UCSD-AML1 (cell line): ENCODE measurements around the gene RIPOR3.
"Not testable (repeated sequence)": the region's sequence is repeated elsewhere in the genome, so short reads cannot be mapped to it uniquely, and the experiment has no call there.

Experiments used
- DNase-seq: peaks from one replicate; lab custom pipeline; 2025; ENCODE audit not compliant: unreplicated experiment; lab: John Stamatoyannopoulos, UW

The RIPOR3 gene

DNA sequence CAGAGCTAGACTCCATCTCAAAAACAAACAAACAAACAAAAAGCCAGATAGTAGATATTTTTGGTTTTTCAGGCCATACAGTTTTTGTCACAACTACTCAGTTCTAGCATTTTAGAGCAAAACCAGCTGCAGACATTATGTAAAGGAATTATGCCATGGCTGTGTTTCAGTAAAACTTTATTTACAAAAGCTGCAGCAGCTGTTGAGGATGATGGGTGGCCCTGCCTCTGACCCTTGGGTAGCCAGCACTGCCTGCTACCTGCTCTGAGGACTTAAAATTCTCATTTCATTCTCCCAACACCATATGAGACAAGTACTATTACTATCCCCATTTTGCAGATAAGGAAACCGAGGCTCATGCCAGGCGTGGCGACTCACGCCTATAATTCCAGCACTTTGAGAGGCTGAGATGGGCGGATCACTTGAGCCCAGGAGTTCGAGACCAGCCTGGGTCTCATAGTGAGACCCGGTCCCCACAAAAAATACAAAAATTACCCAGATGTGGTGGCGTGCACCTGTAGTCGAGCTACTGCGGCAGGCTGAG lies 56.3 kb downstream of the RIPOR3 start:
- no peak for DNase-seq

DNA sequence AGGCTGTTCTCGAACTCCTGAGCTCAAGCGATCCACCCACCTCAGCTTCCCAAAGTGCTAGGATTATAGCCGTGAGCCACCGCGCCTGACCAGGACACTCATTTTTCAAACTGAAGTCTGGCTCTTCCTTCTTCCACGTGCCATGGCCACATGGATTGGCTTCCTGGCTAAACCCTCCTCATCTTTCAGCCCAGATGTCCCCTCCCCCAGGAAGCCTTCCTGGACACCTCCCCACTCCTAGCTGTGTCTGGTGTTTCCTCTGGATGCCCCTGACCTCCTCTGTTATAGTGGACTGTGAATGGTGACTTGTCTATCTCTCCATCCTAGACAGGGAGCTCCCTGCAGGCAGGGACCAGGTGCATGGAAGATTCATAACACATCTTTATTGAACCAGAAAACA lies 57.2 kb downstream of the RIPOR3 start:
- DNase-seq, result no peak

DNA sequence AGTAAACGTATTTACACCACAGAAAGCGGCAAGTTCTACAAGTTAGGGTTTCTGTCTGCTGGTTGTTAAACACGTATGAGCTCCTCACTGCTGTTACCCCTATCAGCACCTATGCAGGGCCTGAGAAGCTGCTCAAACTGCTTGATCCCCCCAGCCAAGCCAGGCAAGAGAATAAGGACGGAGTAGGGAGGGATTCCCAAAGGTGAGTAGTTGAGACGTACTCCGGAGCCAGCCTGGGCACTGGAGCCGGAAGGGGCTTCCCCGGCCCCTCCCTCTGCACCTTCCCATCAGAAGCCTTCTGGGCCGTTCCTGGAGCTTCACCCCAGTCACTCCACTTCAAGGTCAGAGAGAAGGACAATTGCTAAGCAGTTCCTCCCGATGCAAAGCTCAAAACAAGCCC lies 58.0 kb downstream of the RIPOR3 start:
- no peak for DNase-seq

DNA sequence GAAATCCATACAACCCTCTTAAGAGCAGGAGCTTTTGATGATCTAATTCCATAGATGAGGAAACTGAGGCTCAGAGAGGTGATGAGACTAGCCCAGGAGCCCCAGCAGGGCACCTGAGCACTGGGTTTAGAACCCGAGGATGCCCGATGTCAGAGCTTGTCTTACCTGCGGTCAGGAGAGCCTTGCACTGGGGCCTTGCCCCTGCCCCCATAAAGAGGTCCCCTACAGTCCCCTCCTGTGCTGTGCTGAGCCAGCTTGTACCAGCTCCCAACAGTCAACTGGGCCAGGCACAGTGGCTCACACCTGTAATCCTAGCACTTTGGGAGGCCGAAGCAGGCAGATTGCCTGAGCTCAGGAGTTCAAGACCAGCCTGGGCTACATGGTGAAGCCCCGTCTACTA lies 58.6 kb downstream of the RIPOR3 start:
- DNase-seq, result no peak

DNA sequence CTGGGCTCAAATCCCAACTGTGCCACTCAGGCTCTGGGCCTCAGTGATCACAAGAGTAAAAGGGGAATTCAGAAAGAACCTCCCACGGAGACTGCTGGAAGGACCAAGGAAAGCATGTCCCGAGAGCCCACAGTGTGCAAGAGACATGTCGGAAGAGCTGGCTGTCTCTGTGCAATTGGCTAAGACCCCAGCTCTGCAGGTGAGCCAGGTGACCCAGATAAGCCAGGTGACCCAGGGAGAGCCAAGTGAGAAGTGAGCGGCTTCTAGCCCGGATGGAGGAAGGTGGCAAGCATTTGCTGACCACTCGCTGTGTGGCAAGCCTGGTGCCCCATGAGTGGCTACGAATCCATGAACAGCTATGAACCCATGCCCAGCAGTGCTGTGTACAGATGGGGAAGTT lies 59.1 kb downstream of the RIPOR3 start:
- DNase-seq, result no peak

DNA sequence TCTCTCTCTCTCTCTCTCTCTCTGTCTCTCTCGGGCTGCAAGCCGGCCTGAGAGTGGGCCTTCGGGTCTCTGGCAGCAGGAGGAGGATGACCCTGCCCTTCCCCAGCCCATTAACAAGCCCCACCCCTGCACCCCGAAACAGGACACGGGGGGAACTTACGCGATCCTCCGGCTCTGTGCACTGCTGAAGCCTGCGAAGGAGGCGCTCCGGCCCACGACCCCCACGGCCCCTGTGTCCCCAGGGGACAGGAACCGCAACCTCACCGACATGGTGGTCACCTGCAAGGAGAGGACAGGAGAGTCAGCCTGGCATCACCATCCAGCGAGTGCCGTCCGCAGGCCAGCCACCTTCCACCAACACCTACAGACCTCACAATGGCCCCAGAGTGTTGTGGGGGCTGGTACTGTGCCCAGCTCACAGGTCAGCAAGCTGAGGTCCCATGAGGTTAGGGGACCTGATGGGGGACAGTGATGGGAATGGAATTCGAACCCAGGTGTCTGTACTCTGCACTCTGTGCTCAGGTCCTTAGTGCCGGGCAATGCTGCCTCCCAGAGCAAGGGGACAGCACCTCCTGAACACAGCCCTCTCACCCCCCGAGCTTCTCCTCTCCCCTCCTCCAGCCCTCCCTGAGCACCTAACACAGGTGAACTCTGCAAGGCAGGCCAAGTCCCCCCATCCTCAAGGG lies 60.6 kb downstream of the RIPOR3 start:
- no peak for DNase-seq

DNA sequence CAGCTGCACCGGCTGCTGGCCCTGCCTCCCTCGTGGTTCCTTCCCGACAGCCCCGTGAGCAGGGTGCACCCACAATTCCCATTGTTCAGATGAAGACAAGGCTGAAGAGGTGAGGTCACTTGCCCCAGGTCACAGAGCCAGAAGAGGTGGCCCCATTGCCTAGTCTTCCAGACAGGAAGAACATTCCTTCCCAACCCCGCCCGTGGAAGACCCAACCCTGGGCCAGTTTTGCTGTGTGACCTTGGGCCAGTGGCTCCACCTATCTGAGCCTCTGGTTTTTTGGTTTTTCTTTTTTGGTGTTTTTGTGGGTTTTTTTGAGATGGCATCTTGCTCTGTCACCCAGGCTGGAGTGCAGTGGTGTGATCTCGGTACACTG lies 61.7 kb downstream of the RIPOR3 start:
- no peak for DNase-seq

DNA sequence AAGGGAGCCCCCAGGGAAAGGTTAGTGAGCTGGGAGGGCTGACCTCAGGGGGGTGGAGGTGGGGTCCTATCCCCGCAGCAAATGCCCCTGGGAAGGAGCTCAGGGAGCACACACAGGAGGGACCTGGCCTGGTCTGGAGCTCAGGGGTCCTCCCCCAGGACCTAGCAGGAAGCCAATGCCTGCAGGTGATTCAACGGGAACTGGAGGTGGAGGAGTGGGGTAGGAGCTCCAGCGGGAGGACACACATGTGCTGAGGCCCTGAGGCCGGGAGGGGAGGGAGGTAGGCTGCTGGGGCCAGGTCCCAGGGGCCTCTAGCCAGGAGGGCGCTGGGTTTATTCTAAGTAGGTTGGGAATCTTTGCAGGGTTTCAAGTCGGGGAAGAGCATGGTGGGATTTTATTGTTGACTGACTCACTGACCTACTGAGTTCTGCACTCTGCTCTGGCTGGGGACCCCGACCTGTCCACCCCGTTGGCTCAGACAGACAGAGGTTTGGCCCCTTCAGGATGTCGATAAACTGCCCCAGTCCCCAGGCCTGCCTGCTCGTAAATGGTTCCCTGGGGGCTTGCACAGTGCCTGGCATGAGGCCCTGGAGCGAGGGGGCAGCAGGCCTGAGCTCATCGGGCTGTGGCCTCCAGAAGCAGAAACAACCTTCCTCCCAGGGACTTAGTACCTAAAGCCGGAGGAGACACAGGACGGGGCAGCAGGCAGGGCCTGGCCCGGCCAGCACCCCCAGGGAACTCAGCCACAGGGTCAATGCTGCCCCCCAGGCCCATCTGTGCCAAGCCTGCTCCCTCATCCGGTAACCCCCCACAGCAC lies 62.3 kb downstream of the RIPOR3 start:
- DNase-seq, result no peak

DNA sequence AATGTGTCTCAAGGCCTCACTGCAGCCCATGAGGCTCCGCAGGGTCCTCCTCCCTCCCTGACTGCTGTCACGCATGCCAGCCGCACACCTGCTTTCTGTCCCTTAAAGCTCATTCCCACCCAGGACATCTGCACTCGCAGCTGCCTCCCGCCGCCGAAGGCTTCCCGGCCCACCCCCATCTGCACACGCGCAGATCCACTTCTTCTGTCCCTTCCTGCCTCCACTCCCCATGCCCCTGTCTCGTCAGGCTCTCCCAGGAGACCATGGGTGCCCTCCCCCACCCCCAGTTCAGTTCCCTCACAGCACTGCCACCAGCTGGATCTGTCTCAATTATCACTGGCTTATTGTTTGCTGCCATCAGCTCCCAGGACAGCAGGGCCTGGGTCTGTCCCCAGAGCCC lies 63.0 kb downstream of the RIPOR3 start:
- DNase-seq, result no peak

DNA sequence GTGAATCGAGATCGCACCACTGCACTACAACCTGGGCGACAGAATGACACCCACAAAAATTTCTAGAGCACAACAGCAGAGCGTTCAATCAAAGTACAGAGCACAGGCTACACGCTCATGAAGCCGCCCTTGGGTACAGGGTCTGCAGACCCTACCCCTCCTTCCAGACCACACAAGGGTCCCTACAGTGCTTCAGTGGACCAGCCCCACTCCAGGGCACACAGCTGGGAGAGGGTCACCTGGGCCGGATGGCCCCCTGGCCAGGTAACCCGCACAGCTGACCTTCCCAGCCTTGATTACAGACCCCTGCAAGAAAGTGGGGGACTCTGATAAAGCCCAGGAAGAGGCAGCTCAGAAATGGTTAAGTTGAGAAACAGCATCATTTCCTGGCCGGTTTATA lies 63.6 kb downstream of the RIPOR3 start:
- DNase-seq, result no peak

DNA sequence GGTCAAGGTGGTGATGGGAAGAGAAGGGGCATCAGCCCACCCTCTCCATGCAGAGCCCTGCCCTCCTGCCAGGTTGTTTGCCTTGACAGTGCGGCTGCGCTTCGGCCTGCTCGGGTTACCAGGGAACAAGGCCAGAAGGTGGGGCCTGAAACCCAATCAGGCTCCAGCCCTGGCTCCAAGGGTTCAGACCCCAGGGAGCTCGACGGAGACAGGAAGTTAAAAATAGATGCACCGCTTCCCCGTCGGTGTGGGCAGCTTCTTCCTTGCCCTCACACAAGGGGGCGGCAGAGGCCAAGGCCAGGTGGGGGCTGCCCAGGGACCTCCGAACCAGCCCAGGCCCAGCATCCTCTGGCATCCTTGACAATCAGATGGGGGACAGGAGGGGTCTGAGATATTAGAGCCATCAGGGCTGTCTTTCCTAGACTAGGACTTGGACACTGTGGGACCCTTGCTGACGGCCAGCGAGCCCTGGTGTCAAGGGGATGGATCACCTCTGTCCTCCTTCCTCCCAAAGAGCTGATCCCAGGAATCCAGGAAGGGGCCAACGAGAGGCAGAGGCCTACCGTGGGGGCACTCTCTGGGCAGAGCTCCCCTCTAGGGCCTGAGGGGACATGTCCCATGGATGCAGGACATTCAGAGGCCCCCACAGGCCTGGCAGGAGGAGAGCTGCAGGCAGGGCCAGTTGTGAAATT lies 65.2 kb downstream of the RIPOR3 start:
- DNase-seq, result peak; percentile 54

DNA sequence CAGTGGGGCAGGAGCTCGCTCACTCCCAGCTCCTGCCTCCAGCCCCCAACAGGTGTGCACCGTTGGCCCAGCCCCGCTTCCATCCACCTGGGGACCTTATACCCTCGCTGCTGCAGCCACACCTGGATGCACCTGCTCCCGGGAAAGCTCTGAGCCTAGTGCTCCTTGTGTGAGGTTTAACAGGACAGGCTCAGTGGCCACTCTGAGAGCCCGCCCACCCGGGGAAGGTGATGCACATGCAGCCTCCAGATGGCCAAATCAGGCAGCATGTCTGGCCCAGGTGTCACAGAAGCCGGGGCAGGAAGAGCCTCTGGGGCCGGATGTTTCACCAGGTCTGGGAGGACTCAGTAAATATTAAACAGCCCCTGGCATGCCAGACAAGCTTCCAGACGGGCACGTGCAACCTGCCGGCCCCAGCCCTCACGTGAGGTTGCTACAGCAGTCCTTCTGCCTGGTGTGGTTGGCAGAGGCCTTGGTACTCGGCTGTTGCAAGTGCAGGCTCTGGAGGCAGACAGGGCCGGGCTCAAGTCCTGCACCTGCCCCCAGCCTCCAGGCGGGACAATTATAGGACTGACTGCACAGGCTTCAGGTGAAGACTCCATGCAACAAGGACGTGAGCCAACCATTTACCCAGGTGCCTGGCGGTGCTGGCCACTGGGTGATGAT lies 66.9 kb downstream of the RIPOR3 start:
- no peak for DNase-seq

DNA sequence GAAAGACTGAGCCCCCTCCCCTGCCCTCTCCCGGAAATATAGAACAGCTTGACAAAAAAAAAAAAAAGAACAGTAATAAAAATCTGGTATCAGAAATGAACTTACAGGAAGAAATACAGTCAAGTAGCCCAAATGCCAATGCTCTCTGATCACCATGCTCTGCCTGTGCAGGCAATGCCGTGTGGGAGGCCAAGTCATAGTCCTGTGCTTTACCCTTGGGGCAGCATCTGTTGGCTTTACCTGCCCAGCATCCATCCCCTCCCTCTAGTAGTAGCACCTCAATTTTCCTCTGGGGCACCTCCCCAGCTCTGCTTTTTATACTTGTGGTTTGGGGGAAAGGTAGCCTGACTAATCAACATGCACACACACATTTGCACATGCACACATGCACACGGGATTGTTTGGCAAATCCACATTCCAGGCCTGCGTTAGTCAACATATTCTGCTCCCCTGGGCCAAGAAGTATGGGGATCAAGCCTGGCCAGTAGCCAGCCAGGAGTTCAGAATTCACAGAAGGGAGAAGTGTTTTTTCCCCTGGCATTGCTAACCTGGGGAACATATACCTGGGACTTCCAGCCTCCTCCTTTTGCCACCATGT lies 70.2 kb downstream of the RIPOR3 start:
- DNase-seq, result no peak

DNA sequence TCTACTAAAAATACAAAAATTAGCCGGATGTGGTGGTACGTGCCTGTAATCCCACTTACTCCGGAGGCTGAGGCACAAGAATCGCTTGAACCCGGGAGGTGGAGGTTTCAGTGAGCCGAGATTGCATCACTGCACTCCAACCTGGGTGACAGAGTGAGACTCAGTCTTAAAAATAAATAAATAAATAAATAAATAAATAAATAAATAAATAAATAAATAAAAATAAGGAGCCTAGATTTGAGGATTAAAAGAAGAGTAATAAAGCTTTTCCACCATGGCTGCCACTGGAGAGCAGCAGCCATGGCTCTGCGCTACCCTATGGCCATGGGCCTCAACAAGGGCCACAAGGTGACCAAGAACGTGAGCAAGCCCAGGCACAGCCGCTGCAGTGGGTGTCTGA lies 70.9 kb downstream of the RIPOR3 start:
- DNase-seq, result not testable (repeated sequence)

DNA sequence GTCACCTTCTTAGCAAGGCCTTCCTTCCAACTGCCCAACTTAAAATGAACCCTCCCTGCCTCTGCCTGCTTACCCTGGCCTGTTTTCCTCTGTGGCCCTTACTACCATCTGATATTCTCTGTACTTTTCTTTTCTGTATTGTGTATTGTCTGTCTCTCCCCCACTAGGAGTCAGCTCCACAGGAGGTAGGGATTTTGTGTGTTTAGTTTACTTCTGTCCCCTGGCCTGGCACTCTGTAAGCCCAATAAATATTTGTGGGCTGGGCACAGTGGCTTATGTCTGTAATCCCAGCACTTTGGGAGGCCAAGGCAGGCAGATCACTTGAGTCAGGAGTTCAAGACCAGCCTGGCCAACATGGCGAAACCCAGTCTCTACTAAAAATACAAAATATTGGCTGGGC lies 72.8 kb downstream of the RIPOR3 start:
- DNase-seq, result no peak

DNA sequence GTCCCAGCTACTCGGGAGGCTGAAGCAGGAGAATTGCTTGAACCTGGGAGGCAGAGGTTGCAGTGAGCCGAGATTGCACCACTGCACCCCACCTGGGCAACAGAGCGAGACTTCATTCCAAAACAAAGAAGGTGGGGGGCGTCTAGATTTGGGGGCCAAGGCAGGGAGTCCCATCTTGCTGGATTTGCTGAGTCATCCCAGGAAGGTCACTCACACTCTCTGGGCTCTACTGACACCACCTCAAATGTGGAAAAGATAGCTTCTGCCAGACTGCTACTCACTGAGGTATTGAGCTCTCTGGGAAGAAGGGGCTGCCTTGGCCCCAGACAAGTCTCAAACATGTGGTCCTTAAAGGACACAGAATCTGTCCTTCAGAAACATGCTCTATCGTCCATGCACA lies 74.3 kb downstream of the RIPOR3 start:
- no peak for DNase-seq

DNA sequence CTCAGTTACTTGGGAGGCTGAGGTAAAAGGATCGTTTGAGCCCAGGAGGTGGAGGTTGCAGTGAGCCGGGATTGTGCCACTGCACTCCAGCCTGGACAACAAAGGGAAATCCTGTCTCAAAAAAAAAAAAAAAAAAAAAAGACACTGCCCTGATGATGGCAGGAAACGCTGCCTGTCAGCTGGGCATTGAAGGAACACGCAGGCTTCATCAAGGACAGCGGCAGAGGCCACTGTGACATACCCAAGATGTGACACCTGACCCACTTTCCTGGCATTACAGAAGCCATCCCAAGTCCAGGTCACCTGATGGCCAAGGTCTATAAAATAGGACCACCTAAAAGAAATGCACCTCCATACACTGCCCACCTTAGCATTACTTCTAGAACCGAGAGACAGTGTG lies 75.9 kb downstream of the RIPOR3 start:
- no peak for DNase-seq

DNA sequence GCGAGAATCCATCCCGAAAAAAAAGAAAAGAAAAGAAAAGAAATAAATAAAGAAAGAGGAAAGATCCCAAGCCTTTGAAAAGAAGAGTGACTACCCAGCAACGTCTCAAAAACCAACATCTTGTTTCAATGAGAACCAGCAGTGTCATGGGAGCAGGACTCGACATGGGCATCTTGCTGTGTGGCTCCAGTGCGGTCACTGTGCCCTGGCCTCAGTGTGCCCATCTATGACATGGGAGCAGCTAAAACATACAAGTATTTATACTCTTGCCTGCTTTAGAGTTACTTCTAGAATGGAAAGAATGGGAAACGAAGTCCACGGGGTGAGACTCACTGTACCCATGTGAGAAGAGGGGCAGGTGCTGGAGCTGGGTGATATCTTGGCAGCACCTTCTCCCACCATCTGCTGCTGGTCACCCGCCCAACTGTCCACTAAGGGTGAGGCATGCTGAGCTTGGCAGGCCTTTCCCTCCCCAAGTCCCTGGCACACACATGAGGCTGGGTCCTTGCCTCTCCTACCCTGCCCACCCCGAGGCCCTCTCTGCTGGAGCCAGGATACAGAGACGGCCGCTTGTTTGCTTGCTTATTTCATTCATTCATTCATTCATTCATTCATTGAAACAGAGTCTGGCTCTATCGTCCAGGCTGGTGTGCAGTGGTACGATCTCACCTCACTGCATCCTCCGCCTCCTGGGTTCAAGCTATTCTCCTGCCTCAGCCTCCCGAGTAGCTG lies 77.7 kb downstream of the RIPOR3 start:
- no peak for DNase-seq

DNA sequence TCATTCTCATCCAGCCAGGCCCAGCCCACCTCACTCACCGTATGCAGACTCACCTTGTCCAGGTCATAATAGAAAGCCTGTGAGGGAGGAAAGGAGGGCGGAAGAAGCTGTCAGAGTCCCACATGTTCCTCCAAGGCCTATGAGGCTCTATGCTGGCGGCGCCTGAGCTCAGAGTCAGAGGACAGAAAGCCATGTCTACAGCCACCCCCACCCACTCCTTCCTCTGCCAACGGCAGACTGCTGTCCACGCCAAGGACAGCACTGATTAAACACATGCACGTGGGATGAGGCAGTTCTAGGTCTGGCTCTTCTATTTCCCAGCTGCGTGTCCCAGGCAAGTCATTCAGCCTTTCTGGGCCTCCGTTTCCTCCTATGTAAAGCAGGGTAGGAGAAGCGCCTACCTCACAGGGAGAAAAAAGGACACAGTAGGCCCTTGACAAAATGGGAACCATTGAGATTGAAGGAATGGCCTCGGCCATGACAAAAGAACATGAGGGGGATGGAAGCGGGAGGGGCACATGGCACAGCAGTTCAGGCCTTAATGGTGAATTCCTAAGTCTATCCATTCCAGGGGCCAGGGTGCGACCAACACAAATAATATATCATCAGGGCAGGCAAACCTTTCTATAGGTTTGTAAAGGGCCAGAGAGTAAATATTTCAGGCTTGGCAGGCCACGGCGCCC lies 80.1 kb downstream of the RIPOR3 start:
- no peak for DNase-seq
